ENCODE data around the gene KANSL1. TPM values are rescaled to one million over a fixed set of nuclear protein-coding genes. Genes with fewer than 3 reads are reported as not detected.
A peak's percentile ranks its signal among the peaks of the same experiment; 100 is the strongest.

KANSL1 gene
- total RNA-seq, 2 donors from 2014 or later, result 68.2 to 190 TPM

- DNase-seq (no peak), ATAC-seq (no peak)
- no peaks in the 10 kb centered on the region for H3K27me3 ChIP-seq
- 61 to 65% methylated on average over 4 of the region's 4 CpGs for WGBS, 2 donors
- peaks cover 55% of the 10 kb centered on the region for H3K4me1 ChIP-seq
- intact Hi-C loops (cut with DNase I), result loop anchor here (10.0 kb wide), 1 partner anchor 128 kb away; no protein-coding TSS in a partner anchor
- no peaks in the 10 kb centered on the region for H3K36me3 ChIP-seq (replicated peaks in 1 of 2; ENCODE audit: insufficient read depth in 1 of 2, low read depth in 2 of 2)
- H3K9me3 ChIP-seq, result no peaks in the 10 kb centered on the region
- peak overlapping the region in 2 of 4 donors; percentile 62 to 68 for H3K27ac ChIP-seq
- H3K4me3 ChIP-seq, result no peak overlapping the region
- TF ChIP-seq CTCF (IDR thresholded peaks at IDR 0.05) (no peak), POLR2A (IDR thresholded peaks at IDR 0.05) (no peak)
Observed at GRCh38 chr17:46056800-46057304, 136.4 kb downstream of the KANSL1 start.

GRCh38 chr17:46053911-46054534 is 139.2 kb downstream of the KANSL1 start:
- H3K36me3 ChIP-seq (replicated peaks in 1 of 2; ENCODE audit: insufficient read depth in 1 of 2, low read depth in 2 of 2), result peaks cover 6 to 14% of the 10 kb centered on the region in 2 donors
- no peak overlapping the region for H3K27ac ChIP-seq
- no peaks in the 10 kb centered on the region for H3K9me3 ChIP-seq
- DNase-seq, result no peak
- ATAC-seq, result no peak
- H3K27me3 ChIP-seq, result no peaks in the 10 kb centered on the region
- TF ChIP-seq CTCF (IDR thresholded peaks at IDR 0.05) (no peak), POLR2A (IDR thresholded peaks at IDR 0.05) (no peak)
- 93 to 94% methylated on average over 8 of the region's 8 CpGs for WGBS, 2 donors
- intact Hi-C loops (cut with DNase I), result loop anchor here (10.0 kb wide), 1 partner anchor 131 kb away; no protein-coding TSS in a partner anchor
- peaks cover 48% of the 10 kb centered on the region for H3K4me1 ChIP-seq
- no peak overlapping the region for H3K4me3 ChIP-seq

- ATAC-seq (no peak), DNase-seq (no peak)
- H3K27me3 ChIP-seq, result no peaks in the 10 kb centered on the region
- no peak for TF ChIP-seq CTCF (IDR thresholded peaks at IDR 0.05)
- no peak for TF ChIP-seq POLR2A (IDR thresholded peaks at IDR 0.05)
- H3K9me3 ChIP-seq, result no peaks in the 10 kb centered on the region
- H3K4me3 ChIP-seq, result no peak overlapping the region
- peaks cover 6 to 17% of the 10 kb centered on the region in 2 donors for H3K36me3 ChIP-seq (replicated peaks in 1 of 2; ENCODE audit: insufficient read depth in 1 of 2, low read depth in 2 of 2)
- intact Hi-C loops (cut with DNase I), result loop anchor here (10.0 kb wide), 1 partner anchor 135 kb away; no protein-coding TSS in a partner anchor
- 87 to 92% methylated on average over 5 of the region's 5 CpGs for WGBS, 2 donors
- peak overlapping the region in 1 of 4 donors; percentile 69 for H3K27ac ChIP-seq
- H3K4me1 ChIP-seq, result peaks cover 50% of the 10 kb centered on the region
Observed at GRCh38 chr17:46049656-46050055, 143.6 kb downstream of the KANSL1 start.

- ATAC-seq (no peak), DNase-seq (no peak)
- peaks cover 68% of the 10 kb centered on the region for H3K4me1 ChIP-seq
- H3K36me3 ChIP-seq (replicated peaks in 1 of 2; ENCODE audit: insufficient read depth in 1 of 2, low read depth in 2 of 2), result peaks cover 6 to 17% of the 10 kb centered on the region in 2 donors
- intact Hi-C loops (cut with DNase I), result no loop called here
- WGBS, 2 donors, result 89 to 98% methylated on average over 8 of the region's 8 CpGs
- TF ChIP-seq POLR2A (IDR thresholded peaks at IDR 0.05) (no peak), CTCF (IDR thresholded peaks at IDR 0.05) (no peak)
- H3K27ac ChIP-seq, result peak overlapping the region in 1 of 4 donors; percentile 86
- no peak overlapping the region for H3K4me3 ChIP-seq
- no peaks in the 10 kb centered on the region for H3K27me3 ChIP-seq
- no peaks in the 10 kb centered on the region for H3K9me3 ChIP-seq
Observed at GRCh38 chr17:46047856-46048255, 145.4 kb downstream of the KANSL1 start.
